GM20000 (cell line): ENCODE data around the gene HACD2.

ENCODE experiments used
- DNase-seq: peaks from one replicate; pipeline ENCODE4 v3.0.0; 2012; ENCODE audit warnings: low spot score
- TF ChIP-seq, protein P1 (sequence below): IDR thresholded peaks from 2 replicates; pipeline ENCODE4 v1.5.1; 2012; ENCODE audit warnings: mild to moderate bottlenecking, control low read depth; ENCODE audit errors: extremely low read depth, missing control alignments

The HACD2 gene

DNA sequence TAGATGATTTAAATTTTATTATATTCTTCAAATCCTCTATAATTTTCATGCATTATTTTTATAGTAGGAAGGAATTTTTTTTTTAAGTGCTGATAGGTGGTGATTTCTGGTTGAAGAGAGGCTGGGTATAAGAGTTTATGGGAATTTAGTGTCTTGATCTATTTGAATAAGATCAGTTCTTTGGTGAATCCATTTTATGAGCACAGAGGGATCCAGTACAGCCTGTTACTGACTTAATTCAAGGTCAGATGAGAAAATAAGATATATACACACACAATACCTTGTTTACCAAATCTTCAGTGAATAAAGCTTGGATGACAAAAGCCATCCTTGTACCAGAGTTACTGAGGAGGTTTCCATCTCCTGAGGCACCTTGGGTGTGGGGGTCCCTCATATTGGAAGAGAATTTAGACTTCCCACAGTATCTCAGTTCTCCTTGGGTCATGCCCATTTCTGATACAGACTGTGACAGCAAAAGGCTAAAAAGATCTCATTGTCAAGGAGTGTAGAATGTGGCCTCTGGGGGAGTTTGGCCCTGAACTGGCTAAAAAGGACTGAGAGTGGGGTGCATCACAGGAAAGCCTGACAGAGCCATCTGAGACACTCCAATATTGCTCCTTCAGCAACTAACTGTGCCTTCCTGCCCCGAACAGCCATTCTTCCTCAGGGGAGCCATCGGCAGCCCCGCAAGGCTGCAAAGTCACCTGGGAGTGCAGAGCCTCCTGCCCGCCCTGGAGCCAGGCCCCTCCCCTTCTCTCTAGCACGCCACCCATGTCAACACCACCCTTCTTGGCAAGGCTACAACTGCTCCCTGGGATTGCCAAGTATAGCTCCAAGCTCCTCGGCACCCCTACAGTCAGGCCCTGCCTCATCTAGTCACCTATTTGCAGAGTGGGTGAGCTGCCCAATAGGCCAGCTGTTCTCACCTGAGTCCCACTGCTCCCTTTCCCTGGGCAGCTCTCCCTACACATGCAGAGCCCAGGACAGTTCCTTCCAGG is 43.1 kb upstream of the HACD2 start:
- TF ChIP-seq, protein P1, sequence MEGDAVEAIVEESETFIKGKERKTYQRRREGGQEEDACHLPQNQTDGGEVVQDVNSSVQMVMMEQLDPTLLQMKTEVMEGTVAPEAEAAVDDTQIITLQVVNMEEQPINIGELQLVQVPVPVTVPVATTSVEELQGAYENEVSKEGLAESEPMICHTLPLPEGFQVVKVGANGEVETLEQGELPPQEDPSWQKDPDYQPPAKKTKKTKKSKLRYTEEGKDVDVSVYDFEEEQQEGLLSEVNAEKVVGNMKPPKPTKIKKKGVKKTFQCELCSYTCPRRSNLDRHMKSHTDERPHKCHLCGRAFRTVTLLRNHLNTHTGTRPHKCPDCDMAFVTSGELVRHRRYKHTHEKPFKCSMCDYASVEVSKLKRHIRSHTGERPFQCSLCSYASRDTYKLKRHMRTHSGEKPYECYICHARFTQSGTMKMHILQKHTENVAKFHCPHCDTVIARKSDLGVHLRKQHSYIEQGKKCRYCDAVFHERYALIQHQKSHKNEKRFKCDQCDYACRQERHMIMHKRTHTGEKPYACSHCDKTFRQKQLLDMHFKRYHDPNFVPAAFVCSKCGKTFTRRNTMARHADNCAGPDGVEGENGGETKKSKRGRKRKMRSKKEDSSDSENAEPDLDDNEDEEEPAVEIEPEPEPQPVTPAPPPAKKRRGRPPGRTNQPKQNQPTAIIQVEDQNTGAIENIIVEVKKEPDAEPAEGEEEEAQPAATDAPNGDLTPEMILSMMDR: no peak
- no peak for DNase-seq

DNA sequence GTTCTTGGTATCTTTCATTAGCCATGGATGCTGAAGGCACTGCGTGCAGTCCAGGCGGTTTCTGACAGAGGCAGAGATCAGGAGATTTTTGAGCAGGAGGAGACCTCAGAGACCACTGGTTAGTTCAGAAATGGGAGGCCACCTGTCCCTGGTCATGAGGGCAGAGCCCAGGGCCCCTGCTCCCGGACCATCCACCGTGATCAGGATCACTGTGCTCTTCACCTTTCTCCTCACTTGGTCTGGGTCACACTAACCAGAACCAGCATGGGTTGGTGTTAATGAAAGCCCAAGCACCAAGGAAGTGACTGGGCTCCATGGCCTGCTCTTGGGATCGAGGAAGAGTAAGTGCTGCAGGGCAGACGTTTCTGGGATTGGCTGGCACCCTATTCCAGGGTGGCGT is 42.0 kb upstream of the HACD2 start:
- TF ChIP-seq, protein P1: no peak
- no peak for DNase-seq

DNA sequence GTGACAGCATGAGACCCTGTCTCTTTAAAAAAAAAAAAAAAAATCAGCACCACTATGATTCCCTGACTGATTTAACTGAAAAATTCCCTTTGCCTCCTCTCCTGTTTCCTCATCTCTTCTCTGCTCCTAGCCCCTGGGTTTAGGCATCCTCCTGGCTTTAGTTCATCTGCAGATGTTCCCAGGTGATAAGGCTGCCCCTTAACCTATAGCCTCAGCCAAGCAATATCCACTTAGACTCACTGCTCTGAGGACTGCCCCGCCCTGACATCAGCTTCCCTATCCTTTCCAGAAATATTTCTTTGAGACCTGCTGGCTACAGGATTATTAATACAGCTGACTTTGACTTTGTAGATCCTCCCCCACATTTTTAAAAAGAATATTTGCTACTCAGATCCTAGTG is 39.4 kb upstream of the HACD2 start:
- TF ChIP-seq, protein P1: no peak
- no peak for DNase-seq

DNA sequence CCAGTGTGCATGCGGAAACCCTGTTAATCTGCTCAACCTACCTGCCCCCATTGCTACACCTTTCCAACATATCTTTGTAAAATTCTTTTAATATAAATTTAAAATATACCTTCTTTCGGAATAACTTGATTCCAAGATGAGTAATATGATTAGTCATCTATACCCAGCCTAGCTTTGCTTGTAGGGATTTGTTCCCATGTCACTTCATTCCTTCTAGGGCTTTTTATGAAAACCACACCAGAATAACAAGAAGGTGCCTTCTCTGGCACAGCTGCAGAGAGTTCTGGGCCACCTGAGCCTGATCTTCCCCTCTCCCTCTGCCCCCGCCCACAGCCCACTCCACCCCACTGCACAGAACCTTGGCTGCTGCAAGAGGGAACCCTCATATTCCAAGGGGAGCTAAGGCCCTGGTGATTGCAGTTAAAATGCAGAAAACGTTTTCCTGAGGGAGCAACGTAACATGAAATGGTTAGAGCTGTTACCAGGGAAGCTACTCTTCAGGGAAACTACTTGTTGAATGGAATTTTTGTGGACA is 38.6 kb upstream of the HACD2 start:
- TF ChIP-seq, protein P1: no peak
- DNase-seq: no peak

DNA sequence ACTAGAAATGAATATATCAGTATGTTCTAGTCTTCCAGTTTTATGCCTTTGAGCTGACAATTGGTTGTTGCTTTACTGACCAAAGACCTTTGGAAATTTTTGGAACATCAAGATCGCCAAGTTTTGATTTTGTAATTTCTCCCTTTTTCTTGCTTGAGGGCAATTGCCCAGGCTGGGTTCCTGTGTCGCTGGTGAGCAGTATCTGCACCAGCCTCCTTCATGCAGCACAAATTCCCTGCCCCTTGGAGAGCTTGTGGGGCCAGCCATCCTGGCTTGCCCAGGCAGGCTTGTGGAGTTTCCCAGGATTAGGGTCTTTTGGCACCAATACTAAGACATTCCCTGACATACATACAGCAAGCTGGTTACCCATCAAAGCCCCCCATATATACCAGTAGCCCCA is 37.9 kb upstream of the HACD2 start:
- no peak for DNase-seq
- TF ChIP-seq, protein P1: no peak

DNA sequence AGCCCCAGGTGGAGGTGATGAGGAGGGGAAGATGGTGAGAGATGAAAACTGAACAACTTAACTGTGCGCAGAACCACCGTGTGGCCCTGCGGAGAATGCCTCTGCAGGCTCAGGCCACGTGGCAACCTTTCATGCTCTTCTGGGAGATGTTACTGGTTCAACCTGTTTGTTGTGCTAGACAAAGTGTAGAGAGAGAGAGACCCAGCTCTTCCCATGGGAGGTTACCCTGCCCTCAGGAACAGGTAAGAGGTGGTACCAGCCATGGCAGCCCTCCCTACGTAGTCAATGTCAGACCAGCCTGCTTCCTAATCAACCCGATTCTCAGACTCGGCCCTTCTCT is 37.0 kb upstream of the HACD2 start:
- no peak for DNase-seq
- TF ChIP-seq, protein P1: no peak

DNA sequence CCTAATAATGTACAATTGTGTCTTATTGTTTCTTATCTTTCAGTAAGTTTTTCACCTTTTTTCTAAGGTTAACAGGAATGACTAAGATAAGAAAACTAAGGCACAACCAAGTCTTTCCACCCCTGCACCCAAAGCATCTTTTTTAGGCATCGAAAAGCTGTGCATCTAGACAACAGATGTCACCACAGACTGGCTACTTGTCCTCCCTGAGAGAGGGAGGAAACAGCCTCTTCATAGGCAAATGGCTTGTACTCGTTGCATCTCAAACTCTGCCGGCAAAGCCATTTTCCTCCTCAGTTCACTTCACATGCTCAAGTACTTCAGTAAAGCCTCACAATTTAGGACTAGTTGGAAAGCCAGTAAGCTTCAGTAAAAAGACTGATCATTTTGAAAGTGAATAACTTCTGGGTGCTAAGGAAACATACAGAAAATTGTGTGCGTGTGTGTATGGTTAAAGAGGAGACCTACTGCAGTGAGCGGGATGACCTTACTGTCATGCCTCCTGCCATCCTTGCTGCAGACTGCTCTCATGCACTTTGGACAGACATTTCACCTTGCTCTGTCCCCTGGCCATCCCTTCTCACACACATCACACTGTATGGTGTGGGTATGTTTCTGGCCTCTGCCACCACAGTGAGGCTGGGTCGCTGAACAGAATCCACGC is 36.5 kb upstream of the HACD2 start:
- TF ChIP-seq, protein P1: no peak
- no peak for DNase-seq
